ENCODE data around the gene RNASEH1.

RNASEH1 gene, protein sequence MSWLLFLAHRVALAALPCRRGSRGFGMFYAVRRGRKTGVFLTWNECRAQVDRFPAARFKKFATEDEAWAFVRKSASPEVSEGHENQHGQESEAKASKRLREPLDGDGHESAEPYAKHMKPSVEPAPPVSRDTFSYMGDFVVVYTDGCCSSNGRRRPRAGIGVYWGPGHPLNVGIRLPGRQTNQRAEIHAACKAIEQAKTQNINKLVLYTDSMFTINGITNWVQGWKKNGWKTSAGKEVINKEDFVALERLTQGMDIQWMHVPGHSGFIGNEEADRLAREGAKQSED

DNA sequence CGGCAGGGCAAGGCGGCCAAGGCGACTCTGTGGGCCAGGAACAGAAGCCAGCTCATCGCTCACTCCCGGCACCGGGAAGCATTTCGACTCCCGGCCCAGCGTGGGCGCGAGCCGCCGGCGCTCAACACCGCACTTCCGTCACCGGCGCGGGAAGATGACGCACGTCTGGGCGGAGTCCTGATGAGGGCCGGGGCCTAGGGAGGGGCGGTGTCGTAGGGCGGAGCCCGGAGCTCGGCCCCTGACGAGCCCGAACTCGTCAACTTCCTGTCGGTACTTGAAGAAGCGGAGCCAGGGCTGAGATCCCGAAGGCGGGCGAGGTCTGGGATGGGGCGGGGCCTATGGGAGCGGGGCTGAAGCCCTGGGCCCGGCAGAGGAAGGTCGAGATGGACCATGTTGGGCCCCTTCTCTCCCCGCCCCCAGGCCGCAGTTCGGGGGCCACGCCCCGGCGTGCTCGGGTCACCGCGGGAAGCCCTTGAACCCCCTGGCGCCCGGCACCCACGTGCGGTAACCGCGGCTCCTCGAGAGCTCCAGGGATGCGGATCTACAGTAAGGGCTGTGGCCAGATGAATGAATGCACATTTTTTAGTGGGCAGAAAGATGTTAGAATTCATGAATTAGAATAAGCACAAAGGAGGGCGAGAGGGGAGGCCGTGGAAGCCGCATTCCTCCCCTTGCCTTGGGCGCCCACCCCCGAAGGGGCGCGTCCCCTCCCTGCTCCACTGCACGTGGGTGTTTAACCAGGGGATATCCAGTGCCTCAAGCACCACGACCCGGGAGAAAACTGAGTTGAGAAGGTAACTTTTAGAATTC, at the start of gene RNASEH1:
RNASEH1 (minus strand) TSS at position 129 of the 810 bp plus-strand sequence; CDS start at position 56, 73 bp downstream.
- peak; percentile 93 to 96 for DNase-seq

DNA sequence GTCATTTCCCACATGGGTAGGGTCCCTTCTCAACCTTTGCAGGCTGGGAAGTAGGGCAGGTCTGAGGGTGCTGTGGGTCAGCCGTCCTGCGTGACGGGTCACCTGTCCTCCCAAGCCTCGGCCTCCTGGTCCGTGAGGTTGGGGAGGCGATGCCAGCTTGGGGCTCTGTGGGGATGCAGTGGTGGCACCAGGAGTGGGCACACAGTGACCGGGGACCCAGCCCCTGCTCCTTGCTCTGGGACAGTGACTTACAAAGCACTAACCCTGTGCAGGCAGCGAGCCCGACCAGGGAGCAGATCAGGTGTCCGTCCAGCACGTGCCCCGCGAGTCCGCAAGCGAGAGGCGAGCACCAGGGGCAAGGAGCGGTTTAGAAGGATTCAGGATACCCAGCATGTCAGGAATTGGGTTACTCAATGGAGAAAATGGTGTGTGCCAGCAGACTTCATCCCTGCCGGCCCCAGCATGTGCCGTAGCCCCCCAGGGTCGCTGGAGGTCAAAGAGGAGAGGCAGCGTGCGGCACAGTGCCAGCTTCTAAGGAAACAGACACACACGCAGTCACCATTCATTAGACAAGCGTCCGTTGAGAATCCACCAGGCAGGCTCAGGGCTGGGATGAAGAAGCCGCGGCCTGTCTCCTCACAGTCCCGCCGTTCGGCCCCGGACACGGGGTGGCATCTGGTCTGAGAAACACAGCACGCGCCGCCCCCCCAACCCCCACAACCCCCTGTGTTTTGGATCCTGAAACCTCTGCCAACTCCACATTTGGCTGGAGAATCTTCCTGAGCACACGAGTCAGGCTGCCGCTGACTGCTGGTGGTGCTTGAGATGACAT, 48.5 kb upstream of the RNASEH1 start:
- no peak for DNase-seq

DNA sequence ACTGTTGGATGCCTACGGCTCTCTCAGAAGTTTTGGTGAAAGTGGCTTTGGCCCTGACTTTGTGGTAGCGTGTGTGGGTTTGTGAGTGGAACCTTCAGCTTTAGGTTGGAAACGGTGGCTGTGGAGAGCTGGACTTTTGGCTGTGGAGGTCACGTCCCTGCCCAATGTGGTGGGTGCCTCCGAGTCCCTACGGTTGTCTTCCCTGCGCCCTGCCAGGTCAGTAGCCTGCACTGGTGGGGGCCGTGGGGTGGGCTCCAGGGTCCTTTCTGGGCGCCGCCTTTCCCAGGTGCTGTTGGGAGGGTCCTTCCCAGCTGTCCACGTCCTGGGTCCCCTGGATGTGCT, 47.9 kb upstream of the RNASEH1 start:
- no peak for DNase-seq

DNA sequence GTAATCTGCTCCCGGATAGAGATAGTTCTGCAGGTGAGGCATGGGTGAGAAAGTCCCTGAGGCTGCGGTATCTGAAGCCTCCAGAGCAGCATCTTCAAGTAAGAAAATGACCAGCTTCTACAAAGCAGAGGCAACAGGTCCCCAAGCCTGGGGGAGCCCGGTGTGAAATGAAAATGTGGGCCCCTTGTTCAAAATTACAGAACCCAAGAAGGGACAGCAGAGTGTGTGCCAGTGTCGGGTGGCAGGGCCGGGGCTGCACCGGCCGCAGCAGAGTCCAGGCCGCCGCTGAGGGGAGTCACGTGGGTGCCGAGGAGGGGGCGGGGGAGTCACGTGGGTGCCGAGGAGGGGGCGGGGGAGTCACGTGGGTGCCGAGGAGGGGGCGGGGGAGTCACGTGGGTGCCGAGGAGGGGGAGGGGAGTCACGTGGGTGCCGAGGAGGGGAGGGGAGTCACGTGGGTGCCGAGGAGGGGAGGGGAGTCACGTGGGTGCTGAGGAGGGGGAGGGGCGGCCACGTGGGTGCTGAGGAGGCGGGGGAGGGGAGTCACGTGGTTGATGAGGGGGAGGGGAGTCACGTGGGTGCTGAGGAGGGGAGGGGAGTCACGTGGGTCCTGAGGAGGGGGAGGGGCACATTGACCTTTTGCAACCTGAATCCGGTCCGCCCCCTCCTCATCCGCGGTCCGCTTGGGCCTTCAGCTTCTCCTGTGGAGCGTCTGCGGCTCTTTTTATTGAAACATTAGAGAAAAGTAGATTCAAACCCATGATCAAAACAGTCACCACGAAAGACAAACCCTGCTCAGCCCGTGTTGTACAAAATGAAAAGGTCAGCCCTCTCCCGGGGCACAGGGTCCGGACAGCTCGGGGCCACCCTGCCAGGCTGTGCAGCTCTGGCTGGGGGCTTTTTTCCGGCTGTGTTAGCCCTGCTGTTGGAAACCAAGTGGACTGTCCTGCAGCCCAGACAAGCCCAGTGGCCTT, 47.1 kb upstream of the RNASEH1 start:
- peak; percentile 90 to 93 for DNase-seq

DNA sequence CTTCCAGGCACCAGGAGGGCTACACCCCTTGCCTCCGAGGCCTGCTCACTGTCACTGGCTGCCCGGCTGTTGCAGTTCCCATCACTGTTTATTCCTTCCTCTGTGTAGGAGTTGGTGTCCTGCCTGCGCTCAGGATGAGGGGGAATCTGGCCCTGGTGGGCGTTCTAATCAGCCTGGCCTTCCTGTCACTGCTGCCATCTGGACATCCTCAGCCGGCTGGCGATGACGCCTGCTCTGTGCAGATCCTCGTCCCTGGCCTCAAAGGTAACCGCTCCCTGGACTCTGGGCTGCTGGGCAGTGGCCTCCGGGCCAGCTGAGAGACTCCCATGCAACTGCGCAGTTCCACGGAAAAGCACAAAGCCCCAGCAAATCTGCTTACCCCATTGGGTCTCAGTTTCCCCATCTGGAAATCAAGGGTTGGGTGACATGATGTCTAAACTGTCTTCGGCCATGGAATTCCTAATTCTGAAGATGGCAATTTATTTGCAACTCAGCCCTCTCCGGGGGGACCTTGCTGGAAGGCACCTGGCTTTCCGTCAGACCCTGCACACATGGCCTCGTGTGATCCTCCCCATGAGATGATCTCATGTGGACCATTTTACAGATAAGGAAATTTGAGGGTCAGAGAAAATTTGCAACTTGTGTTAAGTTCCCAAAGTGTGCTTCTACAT, 46.2 kb upstream of the RNASEH1 start:
- no peak for DNase-seq

DNA sequence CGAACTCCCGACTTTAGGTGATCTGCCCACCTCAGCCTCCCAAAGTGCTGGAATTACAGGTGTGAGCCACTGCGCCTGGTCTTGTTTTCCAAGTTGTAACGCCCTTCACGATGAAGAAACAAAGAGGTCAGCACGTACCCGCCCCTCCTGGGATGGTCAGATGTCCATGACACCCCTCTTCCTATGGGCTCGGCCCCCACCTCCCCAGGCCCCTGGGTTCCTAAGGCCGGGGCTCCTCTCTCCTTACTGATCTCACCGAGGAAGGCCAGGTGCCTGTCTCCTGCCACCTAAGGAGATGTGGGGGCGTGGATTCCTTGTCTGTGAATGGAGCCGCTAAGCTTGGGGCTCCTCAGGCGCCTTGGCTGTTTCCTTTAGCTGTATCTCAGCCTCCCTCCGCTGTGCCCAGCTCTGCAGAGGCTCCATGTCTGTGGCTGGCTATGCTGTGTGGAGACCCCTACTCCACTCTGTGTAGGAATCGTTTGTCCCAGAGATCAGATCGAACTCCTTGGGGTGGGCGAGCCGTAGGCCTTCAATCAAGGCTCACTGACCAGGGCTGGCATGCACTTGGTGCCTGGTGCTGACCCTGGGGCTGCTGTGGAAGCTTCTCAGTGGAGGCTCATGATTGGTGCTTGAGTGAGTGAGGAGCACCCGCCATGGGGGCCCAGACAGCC, 45.5 kb upstream of the RNASEH1 start:
- DNase-seq, result no peak

DNA sequence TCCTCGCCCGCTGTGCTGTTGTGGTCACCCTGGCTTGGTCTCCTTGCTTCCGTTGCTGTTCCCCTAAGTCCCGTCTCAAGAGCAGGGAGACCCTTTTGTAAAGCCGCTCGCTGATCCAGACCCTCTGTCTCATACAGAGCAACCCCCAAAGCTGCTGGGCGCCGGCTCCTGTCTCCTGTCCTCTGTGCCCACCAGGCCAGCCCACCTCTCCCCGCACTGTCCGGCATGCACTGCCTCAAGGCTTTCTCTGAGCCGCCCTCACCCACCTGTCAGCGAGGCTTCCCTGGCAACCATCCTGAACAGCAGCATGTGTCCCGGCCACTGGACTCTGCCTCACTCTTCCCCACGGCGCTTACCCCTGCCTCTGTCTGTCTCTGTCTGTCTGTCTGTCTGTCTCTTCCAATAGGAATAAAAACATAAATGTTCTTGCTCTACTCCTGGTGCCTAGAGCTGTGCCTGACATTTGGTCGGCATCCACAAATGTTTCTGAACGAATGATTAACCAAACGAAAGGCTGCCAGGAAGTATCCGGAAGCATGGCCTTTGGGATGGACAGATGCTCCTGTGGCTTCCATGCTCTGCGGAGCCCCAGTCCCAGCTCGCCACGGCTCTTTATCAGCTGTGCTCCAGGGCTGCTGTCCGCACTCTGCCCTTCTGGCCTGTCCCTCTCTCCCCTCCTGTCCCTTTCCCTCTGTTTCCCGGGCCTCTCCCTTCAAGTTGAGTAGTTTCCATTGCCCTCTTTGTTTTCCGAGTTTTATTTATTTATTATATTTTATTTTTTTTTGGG, 44.6 kb upstream of the RNASEH1 start:
- DNase-seq, result no peak

DNA sequence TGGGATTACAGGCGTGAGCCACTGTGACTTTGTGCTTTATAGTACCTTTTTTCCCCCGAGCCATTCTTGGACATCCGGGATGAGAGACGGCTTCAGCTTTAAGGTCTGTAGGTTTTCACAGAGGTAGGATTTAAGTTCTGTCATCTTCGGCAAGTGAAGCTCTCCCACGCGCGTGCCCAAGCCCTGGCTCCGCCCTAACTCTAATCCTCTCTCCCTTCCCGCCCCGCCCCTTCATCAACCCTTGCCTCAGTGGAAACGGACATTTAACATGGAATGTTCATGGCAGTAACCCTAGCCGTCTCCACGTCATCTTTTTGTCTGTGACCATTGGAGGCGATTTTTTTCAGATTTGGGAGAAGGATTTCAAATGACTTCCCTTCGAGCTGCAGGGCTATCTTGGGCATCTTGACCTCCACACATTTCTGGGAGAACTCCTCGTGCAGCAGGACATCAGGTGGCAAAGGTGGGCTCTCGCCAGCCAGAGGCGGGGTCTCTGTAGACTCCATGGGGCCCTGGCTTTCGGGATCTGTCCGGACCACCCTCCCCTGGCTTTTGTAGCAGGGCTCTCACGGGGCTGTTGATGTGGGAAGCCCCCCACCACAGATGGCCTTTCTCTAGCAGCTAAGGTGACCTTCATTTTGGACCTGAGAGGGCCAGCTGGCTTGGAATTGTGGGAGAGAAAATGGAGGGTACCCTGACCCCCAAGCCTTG, 43.6 kb upstream of the RNASEH1 start:
- no peak for DNase-seq

DNA sequence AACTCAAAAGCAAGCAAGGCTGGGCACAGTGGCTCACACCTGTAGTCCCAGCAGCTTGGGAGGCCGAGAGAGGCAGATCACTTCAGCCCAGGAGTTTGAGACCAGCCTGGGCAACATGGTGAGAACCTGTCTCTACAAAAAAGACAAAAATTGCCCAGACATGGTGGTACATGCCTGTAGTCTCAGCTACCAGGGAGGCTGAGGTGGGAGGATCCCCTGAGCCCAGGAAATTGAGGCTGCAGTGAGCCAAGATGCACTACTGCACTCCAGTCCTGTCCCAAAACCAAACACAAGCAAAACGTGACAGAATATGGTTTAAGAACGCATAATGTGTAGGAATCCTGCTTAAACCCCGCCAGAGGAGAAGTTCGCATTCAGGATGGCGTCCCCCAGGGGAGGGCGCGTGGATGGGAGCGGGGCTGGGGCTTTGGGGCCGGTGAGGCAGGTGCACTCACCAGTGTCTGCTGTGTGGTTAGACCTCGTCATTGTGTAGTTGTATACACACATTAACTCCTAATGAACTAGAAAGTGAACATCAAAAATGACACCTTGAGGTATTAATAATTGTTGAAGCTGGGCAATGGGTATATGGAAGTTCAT, 42.2 kb upstream of the RNASEH1 start:
- DNase-seq, result no peak

DNA sequence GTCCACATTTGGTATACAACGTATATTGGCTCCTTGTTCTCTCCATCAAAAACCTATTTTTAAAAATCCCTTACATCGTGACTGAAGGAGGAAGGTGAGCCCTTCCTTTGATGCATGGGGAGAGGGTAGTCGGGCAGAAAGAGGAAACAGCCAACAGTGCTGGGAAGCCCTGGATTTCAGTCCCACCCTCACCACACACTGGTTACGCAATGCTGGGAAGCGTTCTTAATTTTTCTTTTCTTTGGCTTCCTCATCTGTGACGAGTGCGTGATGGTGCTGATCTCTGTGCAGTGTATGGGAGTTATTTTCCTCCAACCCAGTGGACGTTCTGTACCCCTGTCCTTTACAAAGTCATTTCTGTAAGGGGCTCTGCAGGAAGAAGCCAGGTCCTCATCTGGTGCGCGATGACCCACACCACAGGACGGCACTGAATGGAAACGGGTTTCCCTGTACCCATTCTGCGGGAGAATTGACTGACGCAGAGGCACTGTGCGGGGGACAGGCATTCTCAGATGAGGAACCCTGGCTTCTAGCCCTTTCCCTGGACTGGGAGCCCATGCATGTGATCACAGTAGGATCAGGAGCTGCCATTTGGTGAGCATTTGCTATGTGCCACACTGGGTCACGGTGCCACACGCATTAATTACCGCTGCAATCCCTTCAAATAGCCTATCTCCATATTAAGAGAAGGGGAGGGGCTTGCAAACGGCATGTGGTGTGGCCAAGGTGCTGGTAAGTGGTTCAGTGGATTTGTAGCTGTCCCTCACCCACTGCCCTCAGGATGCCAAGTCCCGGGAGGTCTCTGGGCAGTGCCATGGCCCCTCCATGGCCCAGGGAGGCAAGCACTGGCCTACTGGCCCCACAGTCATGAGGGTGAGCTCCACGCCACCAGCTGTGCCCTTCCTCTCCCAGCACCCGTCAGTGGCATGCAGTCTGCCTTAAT, 41.0 kb upstream of the RNASEH1 start:
- DNase-seq, result no peak

DNA sequence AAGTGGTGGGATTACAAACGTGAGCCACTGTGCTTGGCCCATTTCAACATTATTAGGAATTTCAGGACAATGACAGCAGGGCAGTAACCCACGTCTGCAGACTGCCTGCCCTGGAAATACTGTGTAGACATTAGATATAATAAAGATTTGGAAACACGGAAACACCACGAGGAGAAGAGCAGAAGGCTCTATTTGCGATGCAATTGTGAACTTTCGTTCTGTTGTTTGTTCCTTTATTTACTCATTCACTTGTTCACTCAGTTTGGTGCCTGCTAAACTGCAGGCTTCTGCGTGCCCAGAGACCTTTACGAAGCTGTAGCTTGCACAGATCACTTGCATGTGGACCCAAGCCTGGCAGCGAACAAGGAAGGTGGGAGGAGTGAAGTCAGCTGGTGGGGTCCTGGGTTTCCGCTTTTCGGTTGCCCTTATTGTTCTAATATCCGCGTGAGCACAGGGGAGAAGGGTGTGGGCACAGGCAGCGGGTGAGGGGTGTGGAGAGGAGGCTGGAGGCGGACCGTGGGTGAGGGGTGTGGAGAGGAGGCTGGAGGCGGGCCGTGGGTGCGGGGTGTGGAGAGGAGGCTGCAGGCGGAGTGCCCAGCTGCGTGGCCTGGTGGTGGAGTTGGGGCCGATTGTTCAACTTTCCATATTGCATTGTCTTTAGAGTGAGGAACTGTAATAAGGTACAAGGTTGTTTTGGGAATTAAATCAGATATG, 40.2 kb upstream of the RNASEH1 start:
- DNase-seq, result no peak

DNA sequence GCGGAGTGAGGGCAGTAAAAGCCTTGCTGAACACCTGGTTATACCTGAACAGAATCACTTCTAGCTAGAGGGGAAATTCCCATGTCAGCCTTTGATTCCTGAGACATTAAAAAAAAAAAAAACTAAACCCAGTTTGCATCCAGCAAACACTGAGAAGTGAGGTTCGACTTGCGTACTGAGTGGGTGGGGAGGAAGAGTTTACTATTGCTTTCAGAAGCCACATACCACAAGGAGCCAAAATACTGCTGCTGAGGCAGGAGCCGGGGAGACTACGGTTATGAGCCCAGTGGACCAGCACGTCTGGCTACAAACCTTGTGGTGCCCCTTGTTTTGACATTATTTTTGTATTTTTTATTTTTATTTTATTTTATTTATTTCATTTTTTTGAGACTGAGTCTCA, 39.4 kb upstream of the RNASEH1 start:
- no peak for DNase-seq

DNA sequence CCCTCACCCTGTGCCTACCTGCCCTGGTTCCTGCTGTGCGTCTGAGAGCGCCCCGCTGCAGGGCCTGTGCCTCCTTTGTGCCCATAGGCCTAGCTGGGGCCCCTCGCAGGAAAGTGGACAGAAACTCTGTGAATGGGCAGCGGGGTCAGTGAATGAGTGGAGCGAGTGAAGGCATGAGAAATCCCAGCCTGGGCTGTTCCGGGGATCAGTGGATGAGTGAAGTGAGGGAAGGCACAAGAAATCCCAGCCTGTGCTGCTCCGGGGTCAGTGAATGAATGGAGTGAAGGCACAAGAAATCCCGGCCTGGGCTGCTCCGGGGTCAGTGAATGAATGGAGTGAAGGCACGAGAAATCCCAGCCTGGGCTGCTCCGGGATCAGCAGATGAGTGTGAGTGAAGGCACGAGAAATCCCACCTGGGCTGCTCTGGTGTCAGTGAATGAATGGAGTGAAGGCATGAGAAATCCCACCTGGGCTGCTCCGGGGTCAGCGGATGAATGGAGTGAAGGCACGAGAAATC, 38.8 kb upstream of the RNASEH1 start:
- DNase-seq, result no peak

DNA sequence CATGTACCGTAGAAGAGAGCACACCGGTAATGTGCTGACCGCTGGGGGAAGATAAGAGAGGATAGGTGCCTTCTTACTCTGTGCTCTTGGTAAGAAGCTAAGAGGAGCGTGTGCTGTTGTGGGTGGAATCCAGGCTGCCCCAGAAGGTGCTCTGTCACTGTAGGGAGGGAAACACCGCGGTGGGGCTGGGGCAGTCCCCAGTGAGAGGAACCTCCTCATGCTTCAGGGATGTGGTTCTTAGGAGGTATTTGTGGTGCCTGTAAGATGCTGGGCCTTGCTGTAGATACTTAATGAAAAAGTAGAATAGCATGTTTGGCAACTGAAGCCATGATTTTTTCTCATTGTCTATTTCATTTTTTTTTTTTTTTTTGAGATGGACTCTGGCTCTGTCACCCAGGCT, 37.9 kb upstream of the RNASEH1 start:
- no peak for DNase-seq

DNA sequence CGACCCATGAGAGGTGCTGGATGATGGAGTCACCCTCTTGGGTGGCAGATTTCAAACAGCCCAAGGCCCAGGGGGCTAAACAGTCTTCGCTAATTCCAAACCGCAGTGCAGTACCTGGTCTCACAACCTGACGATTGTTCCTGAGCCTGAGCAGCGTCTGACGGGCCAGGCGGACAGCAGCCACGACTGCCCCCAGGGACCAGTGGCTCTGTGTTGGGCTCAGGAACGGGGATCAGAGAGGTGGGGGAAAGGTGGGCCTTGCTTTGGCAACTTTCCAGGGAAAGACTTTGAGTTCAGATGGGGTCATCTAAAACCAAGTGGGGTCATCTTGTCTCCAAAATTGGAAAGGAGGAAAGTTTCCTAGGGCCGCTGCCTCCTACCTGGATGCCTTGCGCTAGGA, 37.3 kb upstream of the RNASEH1 start:
- no peak for DNase-seq

DNA sequence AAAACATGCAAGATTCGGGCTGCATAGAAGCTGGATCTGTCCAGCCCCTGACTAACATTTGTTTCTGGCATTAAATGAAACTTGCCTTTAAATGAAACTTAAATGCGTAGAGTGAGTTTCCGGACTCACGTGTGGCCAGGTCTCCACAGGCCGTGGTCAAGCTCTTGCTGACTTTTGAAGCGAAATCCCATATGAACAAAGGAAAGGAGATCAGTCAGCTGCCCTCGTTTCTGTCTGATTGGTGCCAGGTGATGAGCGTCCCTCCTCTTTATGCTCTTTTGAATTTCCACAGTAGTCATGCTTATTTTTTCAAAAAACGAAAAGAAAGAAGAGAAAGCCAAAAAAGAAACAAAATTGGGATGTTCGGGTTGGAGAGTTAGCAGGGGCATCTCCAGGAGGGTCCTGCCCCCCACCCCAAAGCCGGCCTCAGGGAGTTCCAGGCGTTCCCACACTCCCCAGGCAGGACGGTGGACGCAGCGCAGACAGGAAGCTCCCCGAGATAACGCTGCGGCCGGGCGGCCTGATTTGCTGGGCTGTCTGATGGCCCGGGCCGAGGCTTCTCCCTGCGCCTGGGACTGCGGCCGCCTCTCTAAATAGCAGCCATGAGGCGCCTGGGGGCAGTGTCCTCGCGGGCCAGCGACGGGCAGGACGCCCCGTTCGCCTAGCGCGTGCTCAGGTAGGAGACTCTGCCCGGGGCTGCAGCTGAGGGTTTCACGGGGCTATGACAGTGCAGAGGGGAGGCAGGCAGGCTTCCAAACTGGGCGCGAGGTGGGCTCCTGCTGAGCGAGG, 36.6 kb upstream of the RNASEH1 start, which contains the start of gene COLEC11:
COLEC11 (plus strand) TSS at position 620 of the 789 bp plus-strand sequence. CDS start 9,229 bp downstream, outside the sequence.
- DNase-seq, result no peak
